ENCODE data around the gene RBMS1. TPM values are rescaled to one million over a fixed set of nuclear protein-coding genes. Genes with fewer than 3 reads are reported as not detected.

The RBMS1 gene
- total and polyA plus RNA-seq, 2 of the 4 experiments (the other 2 are of a cell fraction), result 43.5 to 64.9 TPM

DNA sequence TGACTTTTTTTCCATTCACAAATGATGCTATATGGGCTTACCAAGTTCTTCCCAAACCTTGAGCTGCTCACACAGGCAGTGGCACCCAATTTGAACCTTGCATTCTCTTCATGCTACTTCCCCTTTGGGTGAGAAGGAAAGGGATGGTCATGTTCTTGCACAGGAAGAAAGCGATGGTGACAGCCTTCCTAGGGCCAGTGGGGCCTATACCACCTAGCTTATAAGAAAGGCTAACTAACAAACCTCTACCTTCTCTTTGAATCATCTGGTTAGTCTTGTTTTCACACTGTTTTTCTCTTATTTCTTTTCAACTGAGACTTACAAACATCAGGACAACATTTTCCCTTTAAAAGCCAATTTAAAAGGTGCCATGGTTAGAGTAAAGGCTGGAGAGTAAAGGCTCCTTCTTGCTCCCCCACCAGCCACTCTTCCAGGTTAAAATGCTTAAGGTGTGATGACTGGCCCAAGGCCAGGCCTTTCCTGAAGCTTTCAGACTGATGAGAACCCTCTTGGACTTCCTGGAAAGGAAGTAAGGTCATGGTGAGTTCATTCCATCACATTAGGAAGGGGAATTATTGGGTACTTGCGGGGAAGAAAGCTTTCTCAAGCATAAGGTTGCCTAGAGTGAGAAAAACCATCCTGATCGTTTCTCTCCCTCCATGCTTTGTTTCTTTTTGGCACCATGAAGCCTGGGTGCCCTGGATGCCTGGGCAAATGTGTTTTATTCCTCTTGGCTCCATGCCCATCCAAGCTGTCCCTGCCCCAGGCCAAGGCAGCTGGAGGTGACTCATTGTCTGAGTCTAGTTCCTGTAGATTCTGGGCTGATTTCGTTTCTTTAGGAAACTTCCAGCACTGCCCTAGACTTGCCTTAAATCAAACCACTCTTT lies 252.1 kb downstream of the RBMS1 start:
- dilution Hi-C loops (cut with HindIII; ENCODE audit: low sequenced_read_pairs, unreplicated experiment), result no loop called here
- ATAC-seq (ENCODE audit: low read depth) (peak; percentile 83), DNase-seq (peak; percentile 81)
- no peaks in the 10 kb centered on the region for H3K27me3 ChIP-seq (ENCODE audit: control insufficient read depth, insufficient read depth, low read length)
- no peak overlapping the region for H3K4ac ChIP-seq (ENCODE audit: low read depth, low read length)
- no peak overlapping the region for H3K56ac ChIP-seq (ENCODE audit: extremely low read depth, insufficient read depth, low read length)
- H2BK5ac ChIP-seq (ENCODE audit: low read depth, low read length, poor library complexity, severe bottlenecking), result peak overlapping the region; percentile 14
- H2BK20ac ChIP-seq (ENCODE audit: low read depth, low read length), result no peak overlapping the region
- no peak overlapping the region for H2AK9ac ChIP-seq (replicated peaks; ENCODE audit: low read depth, low read length, poor library complexity)
- peak overlapping the region; percentile 9 for H2AFZ ChIP-seq (replicated peaks; ENCODE audit: low read length, poor library complexity)
- no peak overlapping the region for H3K27ac ChIP-seq (ENCODE audit: insufficient read depth, low read length)
- H2AK5ac ChIP-seq (ENCODE audit: low read depth, low read length), result no peak overlapping the region; the same call in 1 of the 2 replicates
- peaks cover 7% of the 10 kb centered on the region for H3K4me1 ChIP-seq (ENCODE audit: control insufficient read depth, insufficient read depth, low read length)
- TF ChIP-seq FOS (IDR thresholded peaks at IDR 0.05; ENCODE audit: low read depth, low read length) (peak; percentile 69), POLR2A (IDR thresholded peaks at IDR 0.05; ENCODE audit: low read depth, low read length) (no peak), RCOR1 (IDR thresholded peaks at IDR 0.05; ENCODE audit: insufficient replicate concordance, low read length) (no peak)
- H3K9ac ChIP-seq (ENCODE audit: low read depth, low read length), result no peak overlapping the region
- 0 out of 2 replicates have a peak overlapping the region, but pooled peaks have one; percentile 30 for H3K4me2 ChIP-seq (ENCODE audit: low read depth, low read length)
- H4K8ac ChIP-seq (ENCODE audit: low read depth in 2 of 2, low read length in 2 of 2), result peak overlapping the region in 1 of 2 experiments; percentile 33; a peak in 1 of 4 replicates
- no peak overlapping the region for H3K4me3 ChIP-seq (ENCODE audit: insufficient read depth, low read depth, low read length)
- in situ Hi-C loops (cut with MboI; ENCODE audit: low sequenced_read_pairs), result no loop called here
- intact Hi-C loops (cut with micrococcal nuclease), result no loop called here
- no TSS peak for BruUV-seq (replicated peaks)
- H2BK120ac ChIP-seq (ENCODE audit: low read depth, low read length), result no peak overlapping the region; the same call in none of the 2 replicates
- H4K91ac ChIP-seq (ENCODE audit: insufficient read depth, low read depth, low read length), result no peak overlapping the region
- no peaks in the 10 kb centered on the region for H3K36me3 ChIP-seq (ENCODE audit: control insufficient read depth, insufficient read depth, low read length)
- H3K14ac ChIP-seq (replicated peaks; ENCODE audit: low read depth, low read length), result no peak overlapping the region; the same call in 1 of the 2 replicates
- WGBS, 2 experiments (ENCODE audit: extremely low coverage in 2 of 2, insufficient read length in 1 of 2), result no CpG with 5 or more reads among the region's 4 CpGs
- no peaks in the 10 kb centered on the region for H4K20me1 ChIP-seq (ENCODE audit: insufficient read depth, low read length)
- peak overlapping the region; percentile 2; the same call in 1 of the 3 replicates for H2BK15ac ChIP-seq (ENCODE audit: low read depth, low read length)
- H3K23ac ChIP-seq (ENCODE audit: low read depth, low read length), result no peak overlapping the region
- H3K9me3 ChIP-seq (ENCODE audit: control insufficient read depth, insufficient read depth, low read length), result no peaks in the 10 kb centered on the region
- H3K9me1 ChIP-seq (ENCODE audit: insufficient read depth, low read length), result no peaks in the 10 kb centered on the region; the same call in 1 of the 2 replicates
- ChIA-PET CTCF (no interaction called here), POLR2A (ENCODE audit: unreplicated experiment) (no interaction called here)
- H3K79me1 ChIP-seq (ENCODE audit: low read depth in 1 of 2, low read length in 2 of 2), result no peaks in the 10 kb centered on the region
- peak overlapping the region; percentile 82; the same call in 1 of the 2 replicates for H3K18ac ChIP-seq (ENCODE audit: low read depth, low read length)
- H4K5ac ChIP-seq (ENCODE audit: low read depth, low read length), result no peak overlapping the region

Data from IMR-90 (cell line).